Osteoblast (primary cell): ENCODE results near the gene FATE1. TPM values are rescaled to one million over a fixed set of nuclear protein-coding genes. Genes with fewer than 3 reads are reported as not detected.

Experiments
- DNase-seq: peaks from one replicate; pipeline ENCODE4 v3.0.0; 2011; ENCODE audit warnings: low spot score, mixed read lengths; ENCODE audit not compliant: insufficient read length; ENCODE audit errors: missing footprints
- H2AFZ ChIP-seq: 2 replicates; pipeline ENCODE4 v1.6.0; 2011; ENCODE audit warnings: mild to moderate bottlenecking, low read length
- H3K27ac ChIP-seq: 2 replicates; pipeline ENCODE4 v1.5.1; 2011; ENCODE audit warnings: mild to moderate bottlenecking, low read depth, low read length, moderate library complexity
- H3K27me3 ChIP-seq: 2 replicates; pipeline ENCODE4 v1.6.0; 2012; ENCODE audit warnings: mild to moderate bottlenecking, control low read depth, inconsistent platforms, low read length, moderate library complexity; ENCODE audit not compliant: insufficient read depth
- H3K36me3 ChIP-seq: 2 replicates; pipeline ENCODE4 v1.5.1; 2011; ENCODE audit warnings: mild to moderate bottlenecking, low read length, control low read depth, moderate library complexity; ENCODE audit not compliant: insufficient read depth
- H3K4me1 ChIP-seq: 2 replicates; pipeline ENCODE4 v1.5.1; 2011; ENCODE audit warnings: mild to moderate bottlenecking, low read length, control low read depth, moderate library complexity; ENCODE audit not compliant: insufficient read depth
- H3K4me2 ChIP-seq: 2 replicates; pipeline ENCODE4 v1.6.0; 2011; ENCODE audit warnings: mild to moderate bottlenecking, low read length; ENCODE audit not compliant: insufficient read depth
- H3K4me3 ChIP-seq: fragments of 200-600 bp; sonication (generic); 3 replicates; pipeline ENCODE4 v1.5.1; 2012; ENCODE audit warnings: mild to moderate bottlenecking, low read length, inconsistent platforms; ENCODE audit not compliant: insufficient read depth
- H3K79me2 ChIP-seq: 2 replicates; pipeline ENCODE4 v1.6.0; 2012; ENCODE audit warnings: mild to moderate bottlenecking, low read length, control low read depth, inconsistent platforms; ENCODE audit not compliant: insufficient read depth
- H3K9me3 ChIP-seq: 2 replicates; pipeline ENCODE4 v1.5.1; 2011; ENCODE audit warnings: low read depth, low read length, control low read depth
- H4K20me1 ChIP-seq: 2 replicates; pipeline ENCODE4 v1.6.0; 2012; ENCODE audit warnings: mild to moderate bottlenecking, low read length, control low read depth; ENCODE audit not compliant: insufficient read depth
- total RNA-seq: library from RNA; depleted of rRNA; stranded (reverse); fragments of >200 nt; gene quantifications from 2 replicates; pipeline ENCODE4 v1.2.3, GENCODE V29; 2012
- TF ChIP-seq, protein P1 (sequence below): IDR thresholded peaks from 2 replicates; pipeline ENCODE4 v1.5.1; 2011; ENCODE audit warnings: mild to moderate bottlenecking, low read depth, low read length, moderate library complexity; ENCODE audit errors: extremely low read depth

The FATE1 gene
- total RNA-seq, 1 donor, result not detected

DNA sequence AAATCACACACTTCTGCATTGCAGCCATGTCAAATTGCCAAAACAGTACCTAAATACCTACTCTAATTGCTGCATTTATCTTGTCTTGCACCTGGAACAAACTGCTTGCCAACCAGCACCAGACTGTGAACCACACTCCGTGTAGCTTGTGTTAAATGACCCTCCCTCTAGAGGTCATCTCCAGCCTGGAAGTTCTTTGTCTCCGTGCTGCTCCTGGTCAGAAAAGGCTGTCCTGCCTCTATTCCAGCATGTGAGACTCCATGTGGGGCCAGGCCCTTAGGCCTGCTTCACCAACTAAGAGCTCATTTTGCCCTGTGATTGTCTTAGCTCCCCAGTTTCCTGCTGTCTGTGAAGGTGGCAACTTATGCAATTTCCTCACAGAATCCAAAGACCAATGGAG, 47.0 kb downstream of the FATE1 start:
- no peaks in the 10 kb centered on the region for H4K20me1 ChIP-seq
- H3K9me3 ChIP-seq, result no peaks in the 10 kb centered on the region
- TF ChIP-seq, protein P1, sequence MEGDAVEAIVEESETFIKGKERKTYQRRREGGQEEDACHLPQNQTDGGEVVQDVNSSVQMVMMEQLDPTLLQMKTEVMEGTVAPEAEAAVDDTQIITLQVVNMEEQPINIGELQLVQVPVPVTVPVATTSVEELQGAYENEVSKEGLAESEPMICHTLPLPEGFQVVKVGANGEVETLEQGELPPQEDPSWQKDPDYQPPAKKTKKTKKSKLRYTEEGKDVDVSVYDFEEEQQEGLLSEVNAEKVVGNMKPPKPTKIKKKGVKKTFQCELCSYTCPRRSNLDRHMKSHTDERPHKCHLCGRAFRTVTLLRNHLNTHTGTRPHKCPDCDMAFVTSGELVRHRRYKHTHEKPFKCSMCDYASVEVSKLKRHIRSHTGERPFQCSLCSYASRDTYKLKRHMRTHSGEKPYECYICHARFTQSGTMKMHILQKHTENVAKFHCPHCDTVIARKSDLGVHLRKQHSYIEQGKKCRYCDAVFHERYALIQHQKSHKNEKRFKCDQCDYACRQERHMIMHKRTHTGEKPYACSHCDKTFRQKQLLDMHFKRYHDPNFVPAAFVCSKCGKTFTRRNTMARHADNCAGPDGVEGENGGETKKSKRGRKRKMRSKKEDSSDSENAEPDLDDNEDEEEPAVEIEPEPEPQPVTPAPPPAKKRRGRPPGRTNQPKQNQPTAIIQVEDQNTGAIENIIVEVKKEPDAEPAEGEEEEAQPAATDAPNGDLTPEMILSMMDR, result no peak
- no peaks in the 10 kb centered on the region for H3K27me3 ChIP-seq
- no peak overlapping the region for H3K4me3 ChIP-seq
- H3K4me1 ChIP-seq, result no peaks in the 10 kb centered on the region
- no peaks in the 10 kb centered on the region for H3K79me2 ChIP-seq
- no peaks in the 10 kb centered on the region for H3K36me3 ChIP-seq
- H3K4me2 ChIP-seq, result no peak overlapping the region
- no peak overlapping the region for H2AFZ ChIP-seq
- no peak for DNase-seq
- H3K27ac ChIP-seq, result no peak overlapping the region

DNA sequence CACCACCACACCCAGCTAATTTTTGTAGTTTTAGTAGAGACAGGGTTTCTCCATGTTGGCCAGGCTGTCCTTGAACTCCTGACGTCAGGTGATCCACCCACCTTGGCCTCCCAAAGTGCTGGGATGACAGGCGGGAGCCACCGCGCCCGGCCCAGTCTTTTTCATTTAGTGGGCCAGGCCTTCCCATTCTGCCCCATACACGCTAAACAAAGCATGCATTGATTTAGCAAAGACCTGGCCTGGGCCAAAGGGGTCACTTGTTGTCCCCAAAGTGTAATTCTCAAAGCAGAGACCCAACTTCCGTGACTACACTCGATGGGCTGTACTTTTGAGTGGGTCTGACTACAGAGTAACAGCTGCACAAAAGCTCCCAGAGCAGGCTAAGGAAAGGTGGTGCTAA, 47.9 kb downstream of the FATE1 start:
- Histone ChIP-seq H3K36me3 (no peaks in the 10 kb centered on the region), H3K27ac (no peak overlapping the region), H3K4me2 (no peak overlapping the region), H3K79me2 (no peaks in the 10 kb centered on the region), H3K27me3 (no peaks in the 10 kb centered on the region), H3K4me3 (no peak overlapping the region), H2AFZ (no peak overlapping the region), H3K4me1 (no peaks in the 10 kb centered on the region), H3K9me3 (no peaks in the 10 kb centered on the region), H4K20me1 (no peaks in the 10 kb centered on the region)
- no peak for DNase-seq
- TF ChIP-seq, protein P1, result no peak

DNA sequence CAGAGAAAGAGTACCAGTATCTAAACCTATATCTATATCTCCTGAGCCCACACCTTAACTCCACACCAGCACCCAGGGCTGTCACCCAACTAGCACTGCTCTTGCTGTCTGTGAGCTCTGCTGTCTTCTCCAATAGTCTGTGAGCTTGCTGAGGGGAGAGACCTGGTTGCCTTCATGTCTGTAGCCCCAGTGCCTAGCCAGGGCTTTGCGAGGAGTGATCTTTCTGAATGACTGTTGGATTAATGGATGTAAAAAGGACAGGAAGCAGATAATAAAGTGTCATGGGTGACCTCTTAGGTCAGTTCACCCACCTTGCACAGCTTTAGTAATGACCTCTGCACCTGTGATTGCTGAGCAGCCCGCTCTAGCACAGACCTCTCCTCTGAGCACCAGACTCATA, 49.2 kb downstream of the FATE1 start:
- no peak overlapping the region for H2AFZ ChIP-seq
- no peak overlapping the region for H3K27ac ChIP-seq
- H3K4me3 ChIP-seq, result no peak overlapping the region
- no peaks in the 10 kb centered on the region for H3K36me3 ChIP-seq
- no peak overlapping the region for H3K4me2 ChIP-seq
- H3K79me2 ChIP-seq, result no peaks in the 10 kb centered on the region
- DNase-seq, result no peak
- H4K20me1 ChIP-seq, result no peaks in the 10 kb centered on the region
- no peaks in the 10 kb centered on the region for H3K27me3 ChIP-seq
- no peaks in the 10 kb centered on the region for H3K9me3 ChIP-seq
- H3K4me1 ChIP-seq, result no peaks in the 10 kb centered on the region
- TF ChIP-seq, protein P1, result no peak

DNA sequence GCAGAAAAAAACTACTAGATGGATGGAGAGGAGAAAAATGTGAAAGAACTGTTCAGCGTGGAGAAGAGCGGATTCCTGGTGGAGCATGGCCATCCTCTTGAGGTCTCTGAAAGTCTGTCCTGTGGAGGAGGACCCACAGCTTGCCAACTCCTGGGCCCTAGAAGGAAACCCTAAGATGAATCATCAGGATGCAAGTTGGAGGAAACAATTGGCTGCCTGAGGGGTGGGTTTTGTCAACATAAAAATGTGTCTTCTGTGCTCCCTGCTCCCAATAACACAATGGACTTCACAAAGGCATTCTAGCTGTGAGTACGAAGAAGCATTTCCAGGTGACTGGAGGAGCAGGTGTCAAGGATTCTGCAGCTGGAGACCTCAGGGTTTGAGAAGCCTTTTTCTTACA, 55.9 kb downstream of the FATE1 start:
- peaks cover 10% of the 10 kb centered on the region for H3K27me3 ChIP-seq
- no peak for DNase-seq
- no peaks in the 10 kb centered on the region for H3K9me3 ChIP-seq

More for the DNA sequence above, 55.9 kb downstream of the FATE1 start:
- TF ChIP-seq, protein P1, result no peak
- Histone ChIP-seq H3K79me2 (no peaks in the 10 kb centered on the region), H3K27ac (no peak overlapping the region), H3K4me2 (no peak overlapping the region), H3K36me3 (no peaks in the 10 kb centered on the region), H2AFZ (no peak overlapping the region), H3K4me3 (no peak overlapping the region), H4K20me1 (no peaks in the 10 kb centered on the region), H3K4me1 (no peaks in the 10 kb centered on the region)

Other genes with a start within 250 kb of the FATE1 start
- not detected in 2 replicates for gene PASD1, start 152.4 kb upstream of the FATE1 start, total RNA-seq
- gene PRRG3, start 20.6 kb upstream of the FATE1 start, total RNA-seq, result under 0.01 TPM in 1 of 2 replicates, not detected in the other
- not detected in 2 replicates for gene CNGA2, start 18.7 kb downstream of the FATE1 start, total RNA-seq
- gene MAGEA4, start 196.9 kb downstream of the FATE1 start, total RNA-seq, result not detected in 2 replicates